DOHH2 (cell line): ENCODE results near the gene RTN4IP1.

Experiments used
- H3F3A ChIP-seq: fragments of 200-600 bp; sonication (generic), shearing (Covaris generic); 2 replicates; pipeline ENCODE4 v1.6.0; 2016; ENCODE audit warnings: antibody characterized with exemption, mild to moderate bottlenecking; ENCODE audit not compliant: control insufficient read depth, insufficient read depth
- H3K27ac ChIP-seq: fragments of 200-600 bp; sonication (generic); 2 replicates; pipeline ENCODE4 v1.5.1; 2014; ENCODE audit warnings: low read depth, mild to moderate bottlenecking, low read length, moderate library complexity
- H3K27me3 ChIP-seq: fragments of 200-600 bp; sonication (generic); 2 replicates; pipeline ENCODE4 v1.6.1; 2014; ENCODE audit warnings: mild to moderate bottlenecking, low read length, mixed read lengths; ENCODE audit not compliant: control insufficient read depth
- H3K36me3 ChIP-seq: fragments of 200-600 bp; sonication (generic); 2 replicates; pipeline ENCODE4 v1.6.1; 2014; ENCODE audit warnings: mild to moderate bottlenecking, low read length, moderate library complexity, mixed read lengths; ENCODE audit not compliant: control insufficient read depth
- H3K4me1 ChIP-seq: fragments of 200-600 bp; sonication (generic); 2 replicates; pipeline ENCODE4 v1.6.1; 2014; ENCODE audit warnings: mild to moderate bottlenecking, low read length, mixed read lengths; ENCODE audit not compliant: control insufficient read depth
- H3K4me2 ChIP-seq: fragments of 200-600 bp; sonication (generic); 2 replicates; pipeline ENCODE4 v1.6.0; 2014; ENCODE audit warnings: mild to moderate bottlenecking, low read length, moderate library complexity
- H3K4me3 ChIP-seq: fragments of 200-600 bp; sonication (generic); 2 replicates; pipeline ENCODE4 v1.5.1; 2014; ENCODE audit warnings: mild to moderate bottlenecking, low read length, mixed read lengths
- H3K79me2 ChIP-seq: fragments of 200-600 bp; sonication (generic); 2 replicates; pipeline ENCODE4 v1.6.1; 2014; ENCODE audit warnings: mild to moderate bottlenecking, low read length, mixed read lengths; ENCODE audit not compliant: control insufficient read depth
- H3K9me2 ChIP-seq: fragments of 200-600 bp; sonication (generic); replicated peaks from 2 replicates; pipeline ENCODE4 v1.6.1; 2014; ENCODE audit warnings: mild to moderate bottlenecking, low read length, mixed read lengths; ENCODE audit not compliant: control insufficient read depth
- H3K9me3 ChIP-seq: fragments of 200-600 bp; sonication (generic); 2 replicates; pipeline ENCODE4 v1.6.1; 2014; ENCODE audit warnings: antibody characterized with exemption, low read length, mixed read lengths; ENCODE audit not compliant: control insufficient read depth, insufficient read depth
- H4K20me1 ChIP-seq: fragments of 200-600 bp; sonication (generic); 2 replicates; pipeline ENCODE4 v1.6.0; 2014; ENCODE audit warnings: low read depth, mild to moderate bottlenecking, antibody characterized with exemption, low read length, moderate library complexity; ENCODE audit not compliant: control insufficient read depth, insufficient read depth
- CTCF ChIP-seq: fragments of 200-600 bp; sonication (generic); IDR thresholded peaks from one replicate; pipeline ENCODE4 v1.5.1; 2014; ENCODE audit warnings: antibody characterized with exemption, mild to moderate bottlenecking, low read depth, low read length; ENCODE audit not compliant: poor library complexity, severe bottlenecking
- EZH2phosphoT487 ChIP-seq: fragments of 200-600 bp; sonication (generic); IDR thresholded peaks from 2 replicates; pipeline ENCODE4 v1.6.1; 2017; ENCODE audit warnings: borderline replicate concordance, mild to moderate bottlenecking, antibody characterized with exemption, low read length, moderate library complexity, mixed read lengths

RTN4IP1 gene

GRCh38 chr6:106530502-106530901 lies 98.8 kb downstream of the RTN4IP1 start:
- peaks cover under 1% of the 10 kb centered on the region; the same call in 1 of the 2 replicates for H3F3A ChIP-seq
- H3K9me2 ChIP-seq = no peaks in the 10 kb centered on the region

GRCh38 chr6:106530026-106530425 lies 99.3 kb downstream of the RTN4IP1 start:
- peaks cover 5% of the 10 kb centered on the region; the same call in 1 of the 2 replicates for H3F3A ChIP-seq
- H3K27me3 ChIP-seq = no peaks in the 10 kb centered on the region
- no peak overlapping the region for H3K4me3 ChIP-seq
- H3K9me2 ChIP-seq = no peaks in the 10 kb centered on the region
- H3K9me3 ChIP-seq = no peaks in the 10 kb centered on the region
- no peak overlapping the region for H3K27ac ChIP-seq
- H3K4me1 ChIP-seq = peaks cover 24% of the 10 kb centered on the region
- peaks cover 20% of the 10 kb centered on the region for H3K79me2 ChIP-seq
- TF ChIP-seq CTCF = no peak
- TF ChIP-seq EZH2phosphoT487 = no peak
- H3K4me2 ChIP-seq = no peak overlapping the region
- H3K36me3 ChIP-seq = peaks cover 95% of the 10 kb centered on the region
- H4K20me1 ChIP-seq = no peaks in the 10 kb centered on the region

More at GRCh38 chr6:106530502-106530901, 98.8 kb downstream of the RTN4IP1 start:
- Histone ChIP-seq H3K4me2 (no peak overlapping the region), H3K27ac (no peak overlapping the region), H3K36me3 (peaks cover 95% of the 10 kb centered on the region), H3K27me3 (no peaks in the 10 kb centered on the region), H3K4me1 (peaks cover 19% of the 10 kb centered on the region), H3K79me2 (peaks cover 15% of the 10 kb centered on the region), H3K9me3 (no peaks in the 10 kb centered on the region), H3K4me3 (no peak overlapping the region), H4K20me1 (no peaks in the 10 kb centered on the region)
- no peak for TF ChIP-seq CTCF
- no peak for TF ChIP-seq EZH2phosphoT487

- no peaks in the 10 kb centered on the region for H3K27me3 ChIP-seq
- H3K36me3 ChIP-seq = peaks cover 93% of the 10 kb centered on the region
- H4K20me1 ChIP-seq = no peaks in the 10 kb centered on the region
- peaks cover 8% of the 10 kb centered on the region; the same call in 1 of the 2 replicates for H3F3A ChIP-seq
- H3K4me3 ChIP-seq = no peak overlapping the region
- peaks cover 30% of the 10 kb centered on the region for H3K4me1 ChIP-seq
- peaks cover 26% of the 10 kb centered on the region for H3K79me2 ChIP-seq
- no peaks in the 10 kb centered on the region for H3K9me2 ChIP-seq
- H3K27ac ChIP-seq = no peak overlapping the region
- H3K9me3 ChIP-seq = no peaks in the 10 kb centered on the region
- no peak for TF ChIP-seq CTCF
- no peak for TF ChIP-seq EZH2phosphoT487
- no peak overlapping the region for H3K4me2 ChIP-seq
Observed at GRCh38 chr6:106529438-106529837, 99.9 kb downstream of the RTN4IP1 start.
